Activated CD4-positive, alpha-beta T cell treated with anti-CD3 and anti-CD28 coated beads, Interleukin-2, Interleukin-6, amounts not matched to agents 100 ng/mL and 50 ng/mL, durations not matched to agents 16 hours and 8 hours (primary cell): ENCODE data around the gene CCDC192.

ENCODE experiments used
- DNase-seq: peaks from one replicate; pipeline ENCODE4 v3.0.0-alpha.2; 2020

CCDC192 gene

DNA sequence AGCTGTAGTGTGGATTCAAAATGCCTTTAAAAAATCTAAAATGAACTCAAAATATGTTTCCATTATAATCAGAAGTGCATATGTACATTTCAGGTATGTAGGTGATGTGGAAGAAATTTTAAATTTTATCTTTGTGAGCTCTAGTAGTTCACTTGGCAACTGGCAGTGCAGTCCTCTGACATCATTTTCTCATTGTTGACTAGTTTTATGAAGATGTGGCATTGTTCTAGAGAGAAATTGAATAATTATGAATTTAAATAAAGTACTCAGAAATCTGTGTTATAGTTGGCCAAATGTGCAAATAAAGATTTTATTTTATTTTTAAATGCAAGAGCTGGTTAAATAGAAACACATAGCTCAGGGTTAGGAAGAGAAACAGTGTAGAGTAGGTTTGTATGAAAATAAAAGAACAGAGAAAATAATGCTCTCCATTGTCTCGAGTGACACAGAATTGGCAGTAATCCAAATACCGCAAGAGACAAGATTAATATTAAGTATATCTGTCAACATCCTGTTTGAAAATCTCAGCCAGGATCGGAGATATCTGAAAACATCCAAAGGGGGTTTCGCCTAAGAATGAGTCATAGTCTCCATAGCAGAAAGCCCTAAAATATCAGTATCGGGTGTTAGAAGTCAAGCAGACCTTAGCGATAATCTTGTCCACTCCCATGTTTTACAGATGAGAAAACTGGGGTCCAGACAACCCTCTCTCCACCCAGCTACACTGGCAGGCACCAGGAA, 189.4 kb downstream of the CCDC192 start:
- no peak for DNase-seq

DNA sequence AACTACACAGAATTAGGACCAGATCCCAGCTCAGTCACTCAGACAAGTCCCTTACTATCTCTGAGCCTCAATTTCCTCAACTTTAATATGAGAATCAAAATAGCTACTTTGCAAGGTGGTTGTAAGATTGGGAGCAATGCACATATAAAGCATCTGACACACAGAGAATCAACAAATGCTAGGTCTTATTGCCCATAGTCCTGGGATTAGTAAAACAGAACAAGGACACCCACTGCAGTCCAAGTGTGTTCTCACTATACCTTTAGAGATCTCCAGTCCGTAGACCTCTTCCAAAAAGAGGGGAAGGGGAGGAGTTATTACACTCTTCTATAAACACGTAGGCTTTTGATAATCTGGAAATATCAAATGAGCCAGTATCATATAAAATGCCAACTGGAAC, 190.0 kb downstream of the CCDC192 start:
- no peak for DNase-seq

DNA sequence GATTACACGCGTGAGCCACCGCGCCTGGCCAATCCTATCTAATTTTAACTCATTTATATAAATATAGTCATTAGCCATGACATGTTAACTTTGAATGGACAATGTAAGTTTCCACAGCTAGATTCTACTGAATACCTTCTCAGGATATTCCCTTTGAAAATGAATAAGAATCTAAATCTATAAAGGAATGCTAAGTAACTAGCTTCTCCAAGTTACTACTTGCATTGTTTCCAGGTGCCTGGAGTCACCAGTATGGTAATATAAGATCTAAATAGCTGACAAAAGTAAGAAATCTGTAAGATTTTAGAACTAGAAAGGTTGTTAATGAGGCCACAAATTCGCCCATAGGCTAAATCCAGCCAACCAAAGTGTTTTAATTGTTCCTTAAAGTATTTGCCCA, 191.3 kb downstream of the CCDC192 start:
- DNase-seq: no peak

DNA sequence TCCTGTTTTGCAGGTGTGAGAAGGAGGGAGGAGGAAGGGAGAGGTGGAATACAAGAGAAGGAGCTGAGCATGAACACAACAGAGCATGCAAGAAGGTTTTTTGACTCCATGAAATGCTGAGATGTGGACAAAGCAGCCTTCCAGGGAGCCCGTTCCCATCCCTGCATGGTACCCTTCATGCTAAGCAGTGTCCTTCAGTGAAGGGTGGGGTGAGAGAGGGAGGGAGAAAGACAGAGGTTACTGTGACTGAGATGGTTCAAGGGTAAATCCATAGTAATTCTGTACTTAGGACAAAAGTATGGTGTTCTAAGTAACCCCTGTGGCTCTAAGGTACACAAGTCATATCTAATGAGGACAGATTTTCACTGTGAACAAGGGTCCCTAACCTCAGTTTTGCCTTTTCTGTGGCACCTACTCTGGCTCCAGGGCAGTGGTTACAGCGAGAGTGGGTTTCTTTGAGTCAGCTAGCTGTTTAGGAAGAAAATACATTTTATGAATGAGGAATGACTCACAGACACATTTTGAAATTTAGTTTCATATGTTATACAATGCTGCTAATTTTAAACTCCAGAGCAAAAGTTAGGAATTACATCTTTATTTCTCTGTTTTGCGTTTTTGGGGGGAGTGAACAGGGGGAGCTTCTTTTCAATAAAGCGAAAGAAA, 195.5 kb downstream of the CCDC192 start:
- peak; percentile 41 for DNase-seq

DNA sequence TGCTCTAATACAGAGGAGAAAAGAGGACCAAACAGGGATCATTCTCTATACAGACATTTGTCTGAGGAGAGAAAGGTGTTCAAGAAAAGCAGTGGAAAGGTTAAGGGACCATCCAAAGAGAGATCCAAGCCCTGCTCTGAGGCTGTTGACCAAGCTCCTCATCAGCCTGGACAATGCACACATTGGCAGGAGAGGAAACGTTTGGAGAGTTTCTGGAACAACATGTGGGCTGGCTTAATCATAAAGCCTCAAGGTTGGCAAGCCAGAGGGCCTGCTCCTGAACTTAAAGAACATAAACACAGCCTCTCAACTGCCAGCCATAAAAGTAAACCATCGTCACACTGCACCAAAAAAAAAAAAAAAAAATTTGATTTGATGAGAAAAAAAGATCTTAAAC, 196.0 kb downstream of the CCDC192 start:
- no peak for DNase-seq

DNA sequence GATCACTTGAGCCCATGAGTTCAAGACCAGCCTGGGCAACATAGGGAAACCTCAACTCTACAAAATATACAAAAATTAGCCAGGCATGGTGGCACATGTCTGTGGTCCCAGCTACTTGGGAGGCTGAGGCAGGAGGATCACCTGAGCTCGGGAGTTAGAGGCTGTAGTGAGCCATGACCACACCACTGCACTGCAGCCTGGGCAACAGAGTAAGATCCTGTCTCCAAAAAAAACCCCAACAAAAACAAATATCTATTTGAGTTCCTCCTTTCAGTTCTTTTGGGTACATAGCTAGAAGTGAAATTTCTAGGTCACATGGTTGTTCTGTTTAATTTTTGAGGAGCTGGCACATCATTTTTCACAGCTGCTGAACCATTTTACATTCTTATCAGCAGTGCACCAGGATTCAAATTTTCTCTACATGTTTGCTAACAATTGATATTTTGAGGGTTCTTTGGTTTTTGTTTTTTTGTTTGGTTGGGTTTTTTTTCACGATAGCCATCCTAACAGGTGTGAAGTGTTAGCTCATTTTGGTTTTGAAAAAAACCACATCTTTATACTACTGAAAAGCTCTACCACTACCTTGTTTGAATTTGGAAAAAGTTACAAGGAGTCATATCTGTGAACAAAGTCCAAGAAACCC, 203.5 kb downstream of the CCDC192 start:
- no peak for DNase-seq

DNA sequence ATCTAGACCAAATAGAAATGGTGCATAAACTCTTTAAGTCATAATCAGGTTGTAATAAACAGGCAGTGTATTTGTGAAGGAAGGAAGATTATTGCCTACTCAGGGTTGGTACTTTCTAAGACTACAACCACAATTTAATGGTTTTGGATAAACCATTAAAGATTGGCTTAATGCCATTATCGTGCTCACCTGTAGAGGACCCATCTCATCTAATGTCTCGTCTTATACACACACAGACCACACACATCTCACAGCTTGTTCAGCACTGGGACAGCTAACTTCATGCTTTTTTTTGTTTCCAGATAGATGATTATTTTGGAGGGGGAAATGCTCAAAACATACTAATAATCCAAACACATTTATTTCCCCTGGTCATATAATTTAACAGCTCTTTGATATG, 204.7 kb downstream of the CCDC192 start:
- no peak for DNase-seq

DNA sequence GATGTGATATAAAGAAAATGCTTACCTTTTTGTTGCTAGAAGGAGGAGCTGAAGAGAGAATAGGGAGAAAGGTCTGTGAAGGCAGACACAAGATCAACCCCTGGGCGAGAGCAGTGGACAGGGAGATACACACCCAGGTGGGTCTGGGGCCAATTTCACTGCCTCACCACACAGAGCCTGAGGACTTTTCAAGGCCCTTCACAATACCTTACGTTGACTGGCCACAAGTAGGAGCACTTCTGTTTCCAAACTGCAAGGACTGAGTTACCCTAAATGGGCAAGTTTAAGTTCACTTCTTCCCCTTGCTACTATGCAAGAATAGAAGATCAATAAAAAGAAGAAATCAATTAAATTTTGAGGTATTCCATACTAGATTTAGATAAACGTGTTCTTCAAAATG, 205.9 kb downstream of the CCDC192 start:
- DNase-seq: peak; percentile 11

DNA sequence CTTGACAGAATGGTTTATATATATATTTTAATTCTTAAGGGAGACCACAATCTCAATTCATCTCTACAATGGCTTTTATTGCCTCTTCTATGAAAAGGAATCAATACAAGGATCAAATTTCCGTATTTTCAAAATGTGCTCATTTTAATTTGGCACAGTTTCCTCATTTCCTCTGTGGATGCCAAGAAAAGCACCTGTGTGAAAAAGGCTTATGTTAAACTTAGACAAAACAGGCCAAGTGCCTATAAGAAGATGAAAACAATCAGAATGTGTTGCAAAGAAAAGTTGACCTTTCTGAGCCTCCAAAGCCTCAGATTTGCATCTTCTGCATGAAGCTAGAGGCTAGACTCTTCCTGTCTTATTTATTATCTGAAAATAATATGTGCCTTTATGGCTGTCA, 206.6 kb downstream of the CCDC192 start:
- DNase-seq: no peak

DNA sequence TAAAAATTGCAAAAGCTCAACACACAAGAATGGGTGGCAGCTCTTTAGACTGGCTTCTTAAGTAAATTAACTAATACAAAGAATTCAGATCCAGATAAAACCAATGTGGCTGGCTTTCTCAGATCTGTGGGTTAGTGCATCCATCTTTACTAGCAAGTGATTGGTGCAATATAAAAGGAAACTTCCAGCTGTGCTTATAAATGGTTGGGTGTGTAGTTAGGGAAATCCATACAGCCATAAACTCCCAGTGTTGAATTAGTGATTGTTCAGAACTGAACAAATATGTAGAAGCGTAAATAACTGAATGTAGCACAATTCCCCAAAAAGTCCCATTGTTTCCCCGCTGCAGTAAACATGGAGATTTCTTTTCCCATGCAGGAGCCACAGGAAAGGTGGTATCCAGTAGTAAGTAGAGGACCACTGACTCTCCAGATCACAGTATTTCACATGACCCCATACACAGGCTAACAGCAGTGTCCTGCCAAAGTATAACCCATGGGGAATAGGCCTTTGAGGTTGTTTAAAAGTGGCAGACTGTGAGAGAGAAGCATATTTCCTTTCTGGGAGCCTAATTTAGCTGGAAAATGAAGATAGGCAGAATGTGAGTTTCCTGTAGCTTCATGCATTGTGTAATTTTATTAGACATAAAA, 207.2 kb downstream of the CCDC192 start:
- DNase-seq: no peak

DNA sequence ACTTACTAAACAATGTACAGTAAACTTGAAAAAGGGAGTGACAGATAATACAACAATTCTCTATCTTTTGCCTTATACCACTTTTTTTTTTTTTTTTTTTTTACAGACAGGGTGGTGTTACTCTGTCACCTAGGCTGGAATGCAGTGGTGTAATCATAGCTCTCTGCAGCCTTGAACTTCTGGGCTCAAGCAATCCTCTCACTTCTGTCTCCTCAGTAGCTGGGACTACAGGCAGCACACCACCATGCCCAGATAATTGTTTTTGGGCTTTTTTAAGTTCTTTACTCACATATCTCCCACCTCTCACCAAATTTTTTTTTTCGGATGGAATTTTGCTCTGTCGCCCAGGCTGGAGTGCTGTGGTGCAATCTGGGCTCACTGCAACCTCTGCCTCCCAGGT, 208.4 kb downstream of the CCDC192 start:
- no peak for DNase-seq

DNA sequence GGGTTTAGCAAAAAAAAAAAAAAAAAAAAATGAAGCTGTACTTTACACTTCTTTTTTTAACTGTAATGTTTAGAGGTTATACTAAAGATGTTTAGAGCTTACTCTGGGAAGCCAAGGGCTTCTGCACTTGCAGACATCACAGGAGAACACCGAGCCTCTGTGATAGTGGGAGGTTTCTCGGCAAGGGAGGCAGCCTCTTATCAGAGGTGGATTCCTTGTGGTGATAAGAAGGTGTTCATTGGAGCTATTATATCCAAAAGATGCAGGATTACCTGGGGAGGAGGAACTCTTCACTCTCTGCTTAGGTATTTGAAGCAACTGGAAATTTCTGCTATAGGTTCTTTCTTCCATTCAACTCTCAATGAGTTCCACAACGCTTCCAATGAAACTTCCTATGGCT, 209.2 kb downstream of the CCDC192 start:
- DNase-seq: no peak

DNA sequence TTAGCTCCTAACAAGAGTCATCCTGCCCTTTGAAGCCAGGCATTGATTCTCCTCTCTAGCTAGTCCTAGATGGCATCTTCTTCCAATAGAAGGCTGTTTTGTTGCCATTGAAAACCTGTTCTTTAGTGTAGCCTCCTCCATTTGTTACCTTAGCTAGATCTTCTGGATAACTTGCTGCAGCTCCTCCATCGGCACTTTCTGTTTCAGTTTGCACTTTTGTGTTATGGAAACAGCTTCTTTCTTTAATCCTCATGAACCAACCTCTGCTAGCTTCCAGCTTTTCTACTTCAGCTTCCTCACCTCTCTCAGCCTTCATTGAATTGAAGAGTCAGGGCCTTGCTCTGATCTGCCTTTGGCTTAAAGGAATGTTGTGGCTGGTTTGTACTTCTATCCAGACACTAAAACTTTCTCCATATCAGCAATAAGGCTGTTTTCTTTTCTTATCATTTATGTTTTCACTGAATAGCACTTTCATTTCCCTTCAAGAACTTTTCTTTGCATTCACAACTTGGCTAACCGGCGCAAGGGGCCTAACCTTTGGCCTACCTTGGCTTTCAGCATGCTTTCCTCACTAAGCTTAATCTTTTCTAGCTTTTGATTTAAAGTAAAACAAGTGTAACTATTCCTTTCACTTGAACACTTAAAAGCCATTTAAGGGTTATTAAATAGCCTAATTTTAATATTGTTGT, 213.8 kb downstream of the CCDC192 start:
- DNase-seq: no peak

DNA sequence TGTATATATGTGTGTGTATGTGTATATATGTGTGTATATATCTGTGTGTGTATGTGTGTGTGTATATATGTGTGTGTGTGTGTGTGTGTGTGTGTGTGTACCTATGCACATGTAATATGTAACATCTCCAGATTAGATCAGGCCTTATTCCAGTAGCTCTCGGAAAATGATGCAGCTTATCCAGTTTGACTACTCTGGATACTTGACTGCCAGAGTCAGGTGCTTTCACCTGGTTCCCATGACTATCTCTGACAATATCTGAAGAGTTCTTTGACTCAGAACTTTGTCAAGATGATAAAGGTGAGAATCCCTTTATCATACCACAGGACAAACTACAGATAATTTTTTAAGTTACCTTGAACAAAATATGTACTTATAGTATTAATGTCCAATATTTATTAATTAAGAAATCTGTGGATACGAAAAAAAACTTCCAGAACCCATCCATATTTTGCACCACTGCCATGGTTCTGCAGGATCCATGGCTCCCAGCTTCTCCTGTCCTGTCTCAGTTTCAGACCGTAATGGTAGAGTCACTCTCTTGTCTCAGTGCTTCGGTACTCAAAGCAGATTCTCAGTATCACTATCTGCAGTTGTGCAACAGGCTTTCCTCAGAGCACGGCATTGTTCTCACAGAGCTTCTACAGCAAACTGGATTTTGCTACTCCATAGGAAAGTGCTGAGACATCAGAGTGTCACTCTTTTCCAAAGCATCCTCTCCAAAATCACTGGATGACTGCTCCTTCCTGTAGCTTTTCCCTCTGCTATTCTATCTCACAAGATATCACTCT, 216.0 kb downstream of the CCDC192 start:
- no peak for DNase-seq

DNA sequence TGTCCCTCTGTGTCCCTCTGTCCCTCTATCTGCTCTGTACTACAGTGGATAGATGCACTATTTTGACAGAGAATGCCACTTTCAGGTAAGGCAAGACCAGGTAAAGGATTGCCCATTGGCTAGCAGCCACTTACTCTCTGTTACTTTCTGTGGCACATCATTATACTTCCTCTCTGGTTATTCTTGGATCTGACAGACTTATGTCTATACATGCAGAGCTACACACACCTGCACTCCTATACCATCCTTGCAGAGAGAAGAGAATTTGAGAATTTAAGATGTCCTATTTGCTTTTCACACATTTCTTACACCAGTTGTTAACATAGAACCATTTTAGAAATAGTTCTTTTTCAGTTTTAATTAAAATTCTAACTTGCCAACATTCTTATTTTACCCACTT, 216.6 kb downstream of the CCDC192 start:
- no peak for DNase-seq

DNA sequence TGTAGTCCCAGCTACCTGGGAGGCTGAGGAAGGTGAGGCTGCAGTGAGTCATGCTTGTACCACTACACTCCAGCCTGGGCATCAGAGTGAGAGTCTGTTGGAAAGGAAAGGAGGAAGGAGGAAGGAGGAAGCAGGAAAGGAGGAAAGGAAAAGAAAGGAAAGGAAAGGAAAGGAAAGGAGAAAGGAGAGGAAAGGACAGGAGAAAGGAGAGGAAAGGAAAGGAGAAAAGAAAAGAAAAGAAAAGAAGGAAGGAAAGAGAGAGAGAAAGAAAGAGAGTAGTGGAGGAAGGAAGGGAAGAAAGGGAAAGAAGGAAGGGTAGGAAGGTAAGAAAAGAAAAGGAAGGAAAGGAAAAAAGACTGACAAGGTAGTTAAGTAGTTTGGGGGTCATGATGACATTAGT, 217.7 kb downstream of the CCDC192 start:
- no peak for DNase-seq

DNA sequence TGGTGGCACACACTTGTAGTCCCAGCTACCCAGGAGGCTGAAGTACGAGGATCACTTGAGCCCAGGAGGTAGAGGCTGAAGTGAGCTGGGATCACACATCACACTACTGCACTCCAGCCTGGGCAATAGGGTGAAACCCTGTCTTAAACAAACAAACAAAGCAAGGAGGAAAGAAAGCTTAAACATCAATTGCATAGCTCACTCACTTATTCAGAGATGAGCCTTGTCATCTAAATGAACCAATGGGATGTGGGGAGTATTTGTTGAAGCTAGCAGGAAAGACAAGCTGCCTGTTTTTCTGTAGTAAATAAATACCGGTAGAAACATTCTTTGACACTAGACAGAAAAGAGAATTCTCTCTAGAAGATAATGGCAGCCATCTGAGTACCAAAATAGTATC, 219.4 kb downstream of the CCDC192 start:
- DNase-seq: no peak

DNA sequence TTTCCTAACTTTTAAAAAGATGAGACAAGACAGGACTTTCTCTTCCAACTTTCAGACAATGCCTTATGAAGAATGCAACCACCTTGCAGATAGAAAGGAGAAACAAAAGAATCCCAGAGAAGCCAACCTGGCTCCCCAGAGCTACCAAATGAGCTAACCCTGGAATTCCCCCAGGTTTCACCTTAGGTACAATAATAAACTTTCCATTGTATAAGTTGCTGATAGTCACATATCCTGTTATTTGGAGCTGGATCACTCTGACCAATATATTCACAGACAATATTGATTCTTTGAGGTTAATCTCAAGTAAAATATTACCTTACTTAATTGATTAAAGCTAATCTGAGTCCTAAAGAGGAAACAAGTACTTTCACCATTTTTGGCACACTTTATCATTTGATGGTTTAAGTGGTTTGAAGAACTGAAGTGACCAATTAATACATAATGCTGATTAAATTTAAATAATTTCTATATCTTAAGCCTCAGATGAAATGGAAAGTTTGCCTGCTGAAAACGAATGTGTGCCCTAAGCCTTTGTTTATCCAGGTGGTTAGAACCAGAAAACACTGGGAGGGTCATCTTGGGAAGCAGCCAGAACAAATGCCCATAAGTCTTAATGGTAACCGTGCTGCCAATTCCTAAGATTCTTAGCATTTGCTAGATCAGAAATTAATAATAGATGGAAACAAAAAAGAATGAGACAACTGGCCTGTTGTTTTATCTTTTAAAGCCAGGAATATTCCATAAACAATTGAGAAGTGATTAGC, 220.8 kb downstream of the CCDC192 start:
- DNase-seq: no peak

DNA sequence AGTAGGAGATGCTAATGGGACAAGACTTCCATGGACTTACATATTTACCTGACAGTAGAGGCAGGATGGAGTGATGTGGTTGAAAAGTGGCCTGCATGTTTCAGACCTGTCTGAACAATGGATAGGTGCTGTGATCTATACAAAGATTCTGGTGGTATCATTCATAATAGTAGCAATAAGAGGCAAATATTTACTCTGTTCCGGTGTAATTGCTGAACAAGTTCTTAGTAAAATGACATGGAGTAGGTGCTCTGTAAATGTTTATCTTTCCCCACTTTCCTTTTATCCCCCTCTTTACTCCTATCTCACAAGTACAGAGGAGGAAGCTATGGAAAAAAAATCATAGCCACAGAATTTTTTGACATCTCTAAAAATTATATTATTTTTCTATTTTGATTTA, 221.4 kb downstream of the CCDC192 start:
- no peak for DNase-seq

DNA sequence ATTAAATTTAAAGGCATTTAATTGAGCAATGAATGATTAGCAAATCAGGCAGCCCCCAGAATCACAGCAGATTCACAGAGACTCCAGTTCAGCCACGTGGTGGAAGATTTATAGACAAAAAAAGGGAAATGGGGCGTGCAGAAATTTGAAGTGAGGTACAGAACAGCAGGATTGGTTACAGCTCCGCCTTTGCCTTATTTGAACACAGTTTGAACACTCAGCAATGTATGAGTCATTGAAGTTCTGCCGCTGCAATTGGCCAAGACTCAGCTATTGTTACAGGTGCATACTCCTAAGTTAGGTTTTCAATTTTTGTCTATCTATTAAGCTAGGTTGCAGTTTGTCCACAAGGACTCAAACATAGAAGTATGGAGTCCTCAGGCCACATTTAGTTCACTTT, 222.7 kb downstream of the CCDC192 start:
- no peak for DNase-seq

DNA sequence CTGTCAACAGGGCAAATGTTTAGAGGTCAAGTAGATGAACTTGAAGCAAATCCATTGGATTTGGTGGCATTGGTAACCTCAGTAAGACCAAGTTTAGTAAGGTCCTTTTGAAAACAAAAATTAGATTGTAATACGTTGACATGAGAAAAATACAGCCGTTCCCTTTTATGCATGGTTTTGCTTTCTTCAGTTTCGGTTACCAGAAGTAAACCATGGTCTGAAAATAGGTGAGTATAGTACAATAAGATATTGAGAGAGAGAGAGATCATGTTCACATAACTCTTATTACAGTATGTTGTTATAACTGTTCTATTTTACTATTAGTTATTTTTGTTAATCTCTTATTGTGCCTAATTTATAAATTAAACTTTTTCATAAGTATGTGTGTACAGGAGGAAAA, 223.8 kb downstream of the CCDC192 start:
- DNase-seq: no peak

DNA sequence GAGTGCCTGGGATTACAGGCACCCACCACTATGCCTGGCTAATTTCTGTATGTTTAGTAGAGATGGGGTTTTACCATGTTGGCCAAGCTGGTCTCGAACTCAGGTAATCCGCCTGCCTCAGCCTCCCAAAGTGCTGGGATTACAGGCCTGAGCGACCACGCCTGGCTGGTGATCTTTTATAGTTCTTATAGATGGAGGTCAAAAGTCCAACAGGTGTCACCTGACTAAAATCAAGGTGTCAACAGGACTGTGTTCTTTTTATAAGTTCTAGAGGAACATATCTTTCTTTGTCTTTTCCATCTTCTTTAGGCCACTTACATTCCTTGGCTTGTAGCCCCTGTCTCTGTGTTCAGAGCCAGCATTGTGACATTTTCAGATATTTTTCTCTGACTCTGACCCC, 224.9 kb downstream of the CCDC192 start:
- no peak for DNase-seq
